CD8-positive, alpha-beta memory T cell (primary cell): ENCODE measurements around the gene ENTHD1. TPM values are rescaled to one million over a fixed set of nuclear protein-coding genes. Genes with fewer than 3 reads are reported as not detected.
A peak's percentile ranks its signal among the peaks of the same experiment; 100 is the strongest.
"Not testable (repeated sequence)": the region's sequence is repeated elsewhere in the genome, so short reads cannot be mapped to it uniquely, and the experiment has no call there.

ENCODE experiments used
- CTCF ChIA-PET: fragments of 350-600 bp; sonication (Branson Sonifier 250); formaldehyde crosslinking; loops from one replicate; lab custom pipeline; 2021; ENCODE audit warnings: antibody characterized with exemption; lab: Charles Lee
- POLR2A ChIA-PET: fragments of 350-600 bp; sonication (Branson Sonifier 250); formaldehyde crosslinking; loops from one replicate; lab custom pipeline; 2021; ENCODE audit warnings: antibody characterized with exemption; lab: Charles Lee
- DNase-seq, 5 donors: peaks; one replicate each; pipeline versions ENCODE4 v3.0.0 to v3.0.0-alpha.2; 2020 to 2022; ENCODE audit warnings: mixed read lengths in 1 of 5
- H3K27ac ChIP-seq: one replicate; pipeline ENCODE4 v1.7.0; 2013; ENCODE audit warnings: low read depth, mild to moderate bottlenecking, low read length, moderate library complexity
- H3K27me3 ChIP-seq: 2 replicates; pipeline ENCODE4 v1.7.0; 2013; ENCODE audit warnings: low read length, mild to moderate bottlenecking; ENCODE audit not compliant: insufficient read depth, poor library complexity, severe bottlenecking
- H3K36me3 ChIP-seq: 2 replicates; pipeline ENCODE4 v1.7.0; 2013; ENCODE audit warnings: mild to moderate bottlenecking, low read length, moderate library complexity; ENCODE audit not compliant: insufficient read depth
- H3K4me1 ChIP-seq: 2 replicates; pipeline ENCODE4 v1.7.0; 2013; ENCODE audit warnings: mild to moderate bottlenecking, low read length, moderate library complexity; ENCODE audit not compliant: insufficient read depth
- H3K4me3 ChIP-seq: 2 replicates; pipeline ENCODE4 v1.7.0; 2013; ENCODE audit warnings: mild to moderate bottlenecking, low read length
- H3K9me3 ChIP-seq: 2 replicates; pipeline ENCODE4 v1.7.0; 2013; ENCODE audit warnings: mild to moderate bottlenecking, low read length
- H3K27ac Mint-ChIP-seq, 8 donors: one replicate each; pipeline ENCODE4 v1.8.0; 2020 to 2021; ENCODE audit warnings: mixed read lengths in 8 of 8, mild to moderate bottlenecking in 6 of 8, inconsistent platforms in 3 of 8, moderate library complexity in 3 of 8
- H3K27me3 Mint-ChIP-seq, 2 donors: one replicate each; pipeline ENCODE4 v1.8.0; 2020 to 2021; ENCODE audit warnings: mixed read lengths in 2 of 2, mild to moderate bottlenecking in 1 of 2, moderate library complexity in 1 of 2
- H3K36me3 Mint-ChIP-seq, 3 donors: one replicate each; pipeline ENCODE4 v1.8.0; 2020 to 2021; ENCODE audit warnings: mixed read lengths in 3 of 3, inconsistent platforms in 1 of 3, mild to moderate bottlenecking in 1 of 3
- H3K4me1 Mint-ChIP-seq, 3 donors: one replicate each; pipeline ENCODE4 v1.8.0; 2020 to 2021; ENCODE audit warnings: mixed read lengths in 3 of 3, inconsistent platforms in 1 of 3, mild to moderate bottlenecking in 1 of 3
- H3K4me3 Mint-ChIP-seq, 7 donors: one replicate each; pipeline ENCODE4 v1.8.0; 2020 to 2021; ENCODE audit warnings: mixed read lengths in 7 of 7, mild to moderate bottlenecking in 6 of 7, moderate library complexity in 4 of 7, inconsistent platforms in 2 of 7
- H3K9me3 Mint-ChIP-seq, 5 donors: one replicate each; pipeline ENCODE4 v1.8.0; 2020 to 2022; ENCODE audit warnings: mixed read lengths in 5 of 5, mild to moderate bottlenecking in 3 of 5, moderate library complexity in 2 of 5, inconsistent platforms in 1 of 5
- polyA plus RNA-seq: library from polyadenylated mRNA; unstranded; fragments of 300-500 nt; fragmentation: Illumina TruSeq; gene quantifications from one replicate; pipeline ENCODE4 v1.2.3, GENCODE V29; 2021
- total RNA-seq, 2 experiments: library from RNA; stranded (reverse); gene quantifications; one replicate each; pipeline ENCODE4 v1.2.3, GENCODE V29; 2021

The ENTHD1 gene
- total and polyA plus RNA-seq, 3 experiments from 2014 or later: 0.16 to 0.35 (median 0.16) TPM

GRCh38 chr22:39877079-39877845, 16.3 kb downstream of the ENTHD1 start:
- no peaks in the 10 kb centered on the region for H3K4me1 Mint-ChIP-seq
- no peaks in the 10 kb centered on the region for H3K36me3 Mint-ChIP-seq
- DNase-seq: no peak
- no peaks in the 10 kb centered on the region for H3K27me3 ChIP-seq
- H3K36me3 ChIP-seq: no peaks in the 10 kb centered on the region
- CTCF ChIA-PET: no interaction called here
- H3K9me3 Mint-ChIP-seq: no peaks in the 10 kb centered on the region
- no peaks in the 10 kb centered on the region for H3K27me3 Mint-ChIP-seq
- H3K27ac Mint-ChIP-seq: peak overlapping the region in 1 of 8 donors; percentile 76
- H3K4me3 Mint-ChIP-seq: no peak overlapping the region
- peaks cover 3% of the 10 kb centered on the region for H3K4me1 ChIP-seq
- no peak overlapping the region for H3K4me3 ChIP-seq
- POLR2A ChIA-PET: interaction anchor here (0.5 kb wide), 1 partner anchor 633 kb away, joined by 4 read pairs; no protein-coding TSS in a partner anchor
- H3K27ac ChIP-seq: no peak overlapping the region
- no peaks in the 10 kb centered on the region for H3K9me3 ChIP-seq

GRCh38 chr22:39875176-39875885, 18.2 kb downstream of the ENTHD1 start:
- H3K27ac ChIP-seq, H3K36me3 ChIP-seq, H3K4me1 ChIP-seq, CTCF ChIA-PET, H3K9me3 ChIP-seq, H3K4me3 ChIP-seq, H3K27me3 Mint-ChIP-seq, H3K27me3 ChIP-seq, H3K4me3 Mint-ChIP-seq, POLR2A ChIA-PET, H3K9me3 Mint-ChIP-seq, H3K27ac Mint-ChIP-seq, H3K36me3 Mint-ChIP-seq, DNase-seq, H3K4me1 Mint-ChIP-seq: not testable (repeated sequence)

GRCh38 chr22:39873965-39874364, 19.6 kb downstream of the ENTHD1 start:
- Histone ChIP-seq H3K4me3 (no peak overlapping the region), H3K27me3 (no peaks in the 10 kb centered on the region), H3K4me1 (peaks cover 3% of the 10 kb centered on the region), H3K27ac (no peak overlapping the region), H3K36me3 (no peaks in the 10 kb centered on the region), H3K9me3 (no peaks in the 10 kb centered on the region)
- Mint-ChIP-seq H3K9me3 (no peaks in the 10 kb centered on the region), H3K27me3 (peaks cover 0 to 1% of the 10 kb centered on the region in 2 donors), H3K36me3 (no peaks in the 10 kb centered on the region), H3K27ac (no peak overlapping the region), H3K4me3 (no peak overlapping the region), H3K4me1 (no peaks in the 10 kb centered on the region)
- ChIA-PET CTCF (no interaction called here), POLR2A (interaction anchor here (0.5 kb wide), 1 partner anchor 657 kb away, joined by 3 read pairs; no protein-coding TSS in a partner anchor)
- DNase-seq: no peak

- H3K27ac Mint-ChIP-seq: no peak overlapping the region
- no peak for DNase-seq
- H3K27me3 ChIP-seq: no peaks in the 10 kb centered on the region
Observed at GRCh38 chr22:39872548-39872947, 21.0 kb downstream of the ENTHD1 start.

GRCh38 chr22:39871008-39871798, 22.4 kb downstream of the ENTHD1 start:
- CTCF ChIA-PET: no interaction called here

More at GRCh38 chr22:39872548-39872947, 21.0 kb downstream of the ENTHD1 start:
- H3K36me3 Mint-ChIP-seq: peaks cover 0 to 3% (median 0%) of the 10 kb centered on the region in 3 donors
- H3K4me1 Mint-ChIP-seq: peaks cover 0 to 3% (median 0%) of the 10 kb centered on the region in 3 donors
- Histone ChIP-seq H3K27ac (no peak overlapping the region), H3K4me3 (no peak overlapping the region), H3K36me3 (no peaks in the 10 kb centered on the region), H3K4me1 (peaks cover under 1% of the 10 kb centered on the region), H3K9me3 (no peaks in the 10 kb centered on the region)
- H3K27me3 Mint-ChIP-seq: peaks cover 0 to 1% of the 10 kb centered on the region in 2 donors
- ChIA-PET POLR2A (no interaction called here), CTCF (interaction anchor here (0.9 kb wide), 1 partner anchor 20 kb away, joined by 4 read pairs; no protein-coding TSS in a partner anchor)
- H3K4me3 Mint-ChIP-seq: no peak overlapping the region
- H3K9me3 Mint-ChIP-seq: no peaks in the 10 kb centered on the region

GRCh38 chr22:39869797-39870196, 23.8 kb downstream of the ENTHD1 start:
- H3K27ac Mint-ChIP-seq, H3K4me1 ChIP-seq, H3K9me3 ChIP-seq, H3K9me3 Mint-ChIP-seq, H3K27me3 Mint-ChIP-seq, H3K4me3 Mint-ChIP-seq, H3K4me3 ChIP-seq, CTCF ChIA-PET, H3K4me1 Mint-ChIP-seq, POLR2A ChIA-PET, H3K27me3 ChIP-seq, H3K36me3 Mint-ChIP-seq, H3K36me3 ChIP-seq, H3K27ac ChIP-seq, DNase-seq: not testable (repeated sequence)

More at GRCh38 chr22:39871008-39871798, 22.4 kb downstream of the ENTHD1 start:
- Histone ChIP-seq H3K27ac (no peak overlapping the region), H3K4me3 (no peak overlapping the region), H3K4me1 (no peaks in the 10 kb centered on the region), H3K9me3 (no peaks in the 10 kb centered on the region), H3K36me3 (no peaks in the 10 kb centered on the region), H3K27me3 (no peaks in the 10 kb centered on the region)
- no peak for DNase-seq
- POLR2A ChIA-PET: interaction anchor here (0.6 to 0.7 kb wide), 2 partner anchors 10 to 16 kb away, joined by 3 to 4 read pairs; no protein-coding TSS in a partner anchor
- H3K27me3 Mint-ChIP-seq: peaks cover 0 to 1% of the 10 kb centered on the region in 2 donors
- H3K36me3 Mint-ChIP-seq: peaks cover 0 to 6% (median 0%) of the 10 kb centered on the region in 3 donors
- H3K4me1 Mint-ChIP-seq: peaks cover 0 to 3% (median 0%) of the 10 kb centered on the region in 3 donors
- H3K9me3 Mint-ChIP-seq: no peaks in the 10 kb centered on the region
- H3K4me3 Mint-ChIP-seq: no peak overlapping the region
- no peak overlapping the region for H3K27ac Mint-ChIP-seq

GRCh38 chr22:39868741-39869140, 24.8 kb downstream of the ENTHD1 start:
- DNase-seq: no peak
- no peaks in the 10 kb centered on the region for H3K9me3 ChIP-seq
- CTCF ChIA-PET: no interaction called here
- Mint-ChIP-seq H3K4me1 (peaks cover 0 to 3% (median 0%) of the 10 kb centered on the region in 3 donors), H3K27me3 (peaks cover 0 to 1% of the 10 kb centered on the region in 2 donors), H3K4me3 (no peak overlapping the region), H3K9me3 (no peaks in the 10 kb centered on the region), H3K36me3 (peaks cover 0 to 6% (median 0%) of the 10 kb centered on the region in 3 donors), H3K27ac (no peak overlapping the region)
- POLR2A ChIA-PET: no interaction called here
- no peak overlapping the region for H3K4me3 ChIP-seq
- no peaks in the 10 kb centered on the region for H3K4me1 ChIP-seq
- H3K27ac ChIP-seq: no peak overlapping the region
- H3K36me3 ChIP-seq: no peaks in the 10 kb centered on the region
- no peaks in the 10 kb centered on the region for H3K27me3 ChIP-seq
